Endometrial microvascular endothelial cells (primary cell): ENCODE results near the gene S1PR4. TPM values are rescaled to one million over a fixed set of nuclear protein-coding genes. Genes with fewer than 3 reads are reported as not detected.
"Not testable (repeated sequence)": the region's sequence is repeated elsewhere in the genome, so short reads cannot be mapped to it uniquely, and the experiment has no call there.

Experiments used
- in situ Hi-C: cut with HindIII; loops from 2 replicates; pipeline ENCODE4 v1.10.0; 2017; ENCODE audit warnings: low sequenced_read_pairs, low pct_unique_long_range_greater_than_20kb; ENCODE audit errors: inconsistent ontology term
- total RNA-seq: library from RNA; depleted of rRNA; stranded (reverse); fragments of >200 nt; gene quantifications from one replicate; pipeline ENCODE4 v1.2.3, GENCODE V29; 2015; ENCODE audit errors: inconsistent ontology term

The S1PR4 gene
- total RNA-seq, 1 donor from 2014 or later: 0.46 TPM

DNA sequence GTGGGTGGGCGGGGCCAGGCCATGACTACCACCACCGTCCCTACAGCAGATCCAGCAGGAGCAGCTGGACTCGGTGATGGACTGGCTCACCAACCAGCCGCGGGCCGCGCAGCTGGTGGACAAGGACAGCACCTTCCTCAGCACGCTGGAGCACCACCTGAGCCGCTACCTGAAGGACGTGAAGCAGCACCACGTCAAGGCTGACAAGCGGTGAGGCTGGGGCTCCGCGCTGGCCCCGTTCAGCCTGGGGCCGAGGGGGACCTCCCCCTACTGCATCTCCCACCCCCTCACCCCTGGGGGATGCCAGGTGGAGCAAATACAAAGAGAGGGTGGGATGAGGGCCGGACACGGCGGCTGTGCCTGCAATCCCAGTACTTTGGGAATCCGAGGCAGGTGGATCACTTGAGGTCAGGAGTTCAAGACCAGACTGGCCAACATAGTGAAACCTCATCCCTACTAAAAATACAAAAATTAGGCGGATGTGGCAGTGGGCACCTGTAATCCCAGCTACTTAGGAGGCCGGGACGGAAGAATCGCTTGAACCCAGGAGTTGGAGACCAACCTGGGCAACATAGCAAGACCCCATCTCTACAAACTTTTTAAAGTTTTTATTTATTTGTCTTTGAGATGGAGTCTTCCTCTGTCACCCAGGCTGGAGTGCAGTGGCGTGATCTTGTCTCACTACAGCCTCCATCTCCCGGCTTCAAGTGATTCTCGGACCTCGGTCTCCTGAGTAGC is 27.8 kb downstream of the S1PR4 start:
- in situ Hi-C loops: no loop called here

DNA sequence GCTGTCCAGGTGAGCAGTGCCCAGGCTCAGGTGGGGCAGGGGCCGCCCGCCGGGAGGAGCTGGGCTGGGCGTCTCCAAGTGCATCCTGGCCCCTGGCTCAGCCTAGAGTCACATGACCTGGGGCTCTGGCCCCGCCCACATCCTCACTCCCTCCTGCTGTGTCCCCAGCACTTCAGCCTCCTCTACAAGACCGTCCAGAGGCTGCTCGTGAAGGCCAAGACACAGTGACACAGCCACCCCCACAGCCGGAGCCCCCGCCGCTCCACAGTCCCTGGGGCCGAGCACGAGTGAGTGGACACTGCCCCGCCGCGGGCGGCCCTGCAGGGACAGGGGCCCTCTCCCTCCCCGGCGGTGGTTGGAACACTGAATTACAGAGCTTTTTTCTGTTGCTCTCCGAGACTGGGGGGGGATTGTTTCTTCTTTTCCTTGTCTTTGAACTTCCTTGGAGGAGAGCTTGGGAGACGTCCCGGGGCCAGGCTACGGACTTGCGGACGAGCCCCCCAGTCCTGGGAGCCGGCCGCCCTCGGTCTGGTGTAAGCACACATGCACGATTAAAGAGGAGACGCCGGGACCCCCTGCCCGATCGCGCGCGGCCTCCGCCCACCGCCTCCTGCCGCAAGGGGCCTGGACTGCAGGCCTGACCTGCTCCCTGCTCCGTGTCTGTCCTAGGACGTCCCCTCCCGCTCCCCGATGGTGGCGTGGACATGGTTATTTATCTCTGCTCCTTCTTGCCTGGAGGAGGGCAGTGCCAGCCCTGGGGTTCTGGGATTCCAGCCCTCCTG is 29.1 kb downstream of the S1PR4 start:
- in situ Hi-C loops: no loop called here

DNA sequence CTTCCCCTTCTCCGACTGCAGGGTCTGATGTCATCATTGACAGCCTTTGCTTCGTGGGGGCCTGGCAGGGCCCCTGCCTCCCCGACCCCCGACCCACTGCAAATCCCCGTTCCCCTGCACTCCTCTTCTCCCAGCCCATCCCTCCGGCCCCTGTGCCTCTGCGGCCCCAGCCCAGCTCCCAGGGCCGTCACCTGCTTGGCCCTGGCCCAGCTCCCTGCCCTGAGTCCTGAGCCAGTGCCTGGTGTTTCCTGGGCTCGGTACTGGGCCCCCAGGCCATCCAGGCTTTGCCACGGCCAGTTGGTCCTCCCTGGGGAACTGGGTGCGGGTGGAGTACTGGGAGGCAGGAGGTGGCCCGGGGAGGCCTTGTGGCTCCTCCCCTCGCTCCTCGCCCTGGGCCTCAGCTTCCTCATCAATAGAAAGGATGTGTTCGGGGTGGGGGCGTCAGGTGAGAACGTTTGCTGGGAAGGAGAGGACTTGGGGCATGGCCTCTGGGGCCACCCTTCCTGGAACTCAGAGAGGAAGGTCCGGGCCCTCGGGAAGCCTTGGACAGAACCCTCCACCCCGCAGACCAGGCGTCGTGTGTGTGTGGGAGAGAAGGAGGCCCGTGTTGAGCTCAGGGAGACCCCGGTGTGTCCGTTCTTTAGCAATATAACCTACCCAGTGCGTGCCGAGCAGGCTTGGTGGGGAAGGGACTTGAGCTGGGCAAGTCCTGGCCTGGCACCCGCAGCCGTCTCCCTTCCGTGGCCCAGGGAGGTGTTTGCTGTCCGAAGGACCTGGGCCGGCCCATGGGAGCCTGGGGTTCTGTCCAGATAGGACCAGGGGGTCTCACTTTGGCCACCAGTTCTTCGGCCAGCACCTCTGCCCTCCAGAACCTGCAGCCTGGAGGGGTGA is 30.0 kb downstream of the S1PR4 start:
- in situ Hi-C loops: no loop called here

DNA sequence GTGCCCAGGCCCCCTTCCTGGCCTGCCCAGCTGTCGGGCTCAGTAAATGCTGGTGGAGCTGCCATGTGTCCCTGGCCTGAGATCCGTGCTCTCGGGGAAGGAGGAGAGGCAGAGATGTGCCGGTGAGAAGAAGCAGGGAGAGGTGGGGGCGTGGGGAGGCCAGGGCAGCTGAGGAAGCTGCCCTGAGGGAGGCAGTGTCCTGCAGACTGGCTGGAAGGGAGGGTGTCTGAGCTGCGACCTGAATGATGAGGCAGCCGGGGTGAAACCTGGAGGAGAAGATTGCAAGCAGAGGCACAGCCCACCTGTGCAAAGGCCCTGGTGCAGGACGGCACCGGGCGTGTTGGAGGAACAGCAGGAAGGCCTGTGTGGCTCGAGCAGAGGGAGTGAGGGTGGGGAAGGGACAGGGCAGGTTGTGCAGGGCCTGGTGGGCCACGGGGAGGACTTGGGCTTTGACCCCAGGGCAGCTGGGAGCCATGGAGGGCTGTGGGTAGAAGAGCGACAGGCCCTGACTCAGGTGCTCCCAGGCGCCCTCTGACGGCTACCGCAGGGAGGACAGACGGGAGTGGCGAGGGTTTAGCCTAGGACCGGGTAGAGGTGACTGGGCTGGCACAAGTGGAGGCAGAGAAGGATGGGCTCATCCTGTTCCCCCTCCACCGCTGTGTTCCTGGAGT is 31.9 kb downstream of the S1PR4 start:
- in situ Hi-C loops: no loop called here

DNA sequence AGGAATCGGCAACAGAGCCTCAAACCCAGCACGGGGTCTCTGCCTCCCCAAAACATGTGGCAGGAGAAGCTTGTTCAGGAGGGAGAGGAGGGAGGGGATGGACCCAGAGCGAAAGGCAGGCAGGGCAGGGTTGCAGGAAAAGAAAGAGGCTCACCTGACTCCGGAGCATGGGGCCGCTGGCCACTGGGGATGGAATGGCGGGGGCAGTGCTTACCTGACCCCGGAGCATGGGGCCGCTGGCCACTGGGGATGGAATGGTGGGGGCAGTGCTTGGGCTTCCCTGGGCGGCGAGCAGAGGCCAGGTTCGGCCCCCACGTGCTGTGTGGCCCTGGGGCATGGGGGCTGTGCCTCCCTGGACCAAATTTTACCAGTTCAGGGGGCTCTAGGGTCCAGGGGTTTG is 32.6 kb downstream of the S1PR4 start:
- in situ Hi-C loops: no loop called here

DNA sequence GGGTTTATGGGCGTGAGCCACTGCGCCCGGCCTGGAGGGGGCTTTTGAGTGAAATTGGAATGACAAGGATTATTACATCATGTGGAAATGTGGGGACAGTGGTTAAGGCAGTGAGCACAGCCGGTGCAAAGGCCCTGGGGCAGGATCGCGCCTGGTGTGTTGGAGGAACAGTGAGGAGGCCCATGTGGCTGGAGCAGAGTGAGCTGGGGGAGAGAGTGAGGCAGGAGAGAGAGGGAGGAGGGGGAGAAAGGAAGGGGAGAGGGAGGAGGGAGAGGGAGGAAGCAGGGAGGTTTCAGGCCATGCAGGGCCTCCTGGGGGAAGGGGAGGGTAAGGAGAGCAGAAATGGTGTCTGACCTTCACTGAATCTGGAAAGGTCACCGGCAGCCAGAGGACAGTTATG is 34.6 kb downstream of the S1PR4 start:
- in situ Hi-C loops: no loop called here

DNA sequence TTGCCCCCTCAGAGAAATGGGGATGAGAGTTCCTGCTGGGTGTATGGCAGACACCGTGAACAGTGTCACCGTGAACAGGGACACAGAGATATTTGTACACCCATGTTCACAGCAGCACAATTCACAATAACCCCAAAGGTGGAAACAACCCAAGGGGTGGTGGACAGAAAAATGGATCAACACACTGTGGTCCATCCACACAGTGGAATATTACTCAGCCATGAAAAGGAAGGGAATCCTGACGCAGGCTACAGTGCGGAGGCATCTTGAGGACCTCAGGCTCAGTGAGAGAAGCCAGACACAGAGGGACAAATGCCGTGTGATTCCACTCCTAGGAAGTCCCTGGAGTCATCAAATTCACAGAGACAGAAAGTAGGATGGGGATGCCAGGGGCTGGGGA is 38.3 kb downstream of the S1PR4 start:
- in situ Hi-C loops: no loop called here

DNA sequence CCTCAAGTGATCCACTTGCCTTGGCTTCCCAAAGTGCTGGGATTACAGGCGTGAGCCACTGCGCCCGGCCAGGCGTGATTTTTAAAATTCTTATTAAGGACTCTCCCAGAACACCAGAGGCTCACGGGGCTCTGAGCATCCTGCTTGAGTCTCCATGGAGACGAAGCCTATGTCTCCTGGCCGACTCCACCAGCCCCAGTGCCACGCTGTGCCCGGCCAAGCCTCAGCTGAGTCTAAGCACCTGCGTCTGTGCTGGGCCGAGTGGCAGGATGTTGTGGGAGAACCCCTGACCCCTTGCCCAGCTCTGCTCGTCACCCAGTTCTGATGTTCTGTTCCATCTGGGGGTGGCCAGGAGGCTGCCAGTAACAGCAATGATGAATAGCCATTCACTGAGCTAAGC is 42.0 kb downstream of the S1PR4 start:
- in situ Hi-C loops: no loop called here

DNA sequence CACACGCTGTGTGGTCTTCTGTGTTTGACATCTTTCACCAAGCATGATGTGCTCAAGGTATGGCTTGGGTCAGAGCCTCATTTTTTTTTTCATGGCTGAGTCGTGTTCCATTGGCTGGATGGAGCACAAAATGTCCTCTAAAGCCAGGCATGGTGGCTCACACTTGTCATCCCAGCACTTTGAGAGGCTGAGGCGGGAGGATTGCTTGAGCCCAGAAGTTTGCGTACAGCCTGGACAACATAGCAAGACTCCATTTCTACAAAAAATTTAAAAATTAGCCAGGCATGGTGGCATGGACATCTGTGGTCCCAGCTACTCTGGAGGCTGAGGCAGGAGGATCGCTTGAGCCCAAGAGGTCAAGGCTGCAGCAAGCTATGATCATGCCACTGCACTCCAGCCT is 43.0 kb downstream of the S1PR4 start:
- in situ Hi-C loops: not testable (repeated sequence)

DNA sequence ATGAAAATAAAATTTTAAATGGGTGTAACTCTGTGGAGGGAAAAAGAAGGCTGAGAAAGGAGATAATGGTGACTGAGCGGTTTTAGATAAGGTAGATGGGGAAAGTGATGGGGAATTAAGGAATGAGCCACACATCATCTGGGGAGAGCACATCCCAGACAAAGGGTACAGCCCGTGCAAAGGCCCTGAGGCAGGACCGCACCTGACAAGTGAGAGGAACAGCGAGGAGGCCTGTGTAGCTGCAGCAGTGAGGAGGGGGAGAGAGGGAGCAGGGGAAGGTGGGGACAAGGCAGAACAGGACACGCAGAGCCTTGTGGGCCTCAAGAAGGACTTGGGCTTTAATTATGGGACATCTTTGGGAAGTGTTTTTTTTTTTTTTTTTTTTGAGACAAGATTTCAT is 44.1 kb downstream of the S1PR4 start:
- in situ Hi-C loops: no loop called here

DNA sequence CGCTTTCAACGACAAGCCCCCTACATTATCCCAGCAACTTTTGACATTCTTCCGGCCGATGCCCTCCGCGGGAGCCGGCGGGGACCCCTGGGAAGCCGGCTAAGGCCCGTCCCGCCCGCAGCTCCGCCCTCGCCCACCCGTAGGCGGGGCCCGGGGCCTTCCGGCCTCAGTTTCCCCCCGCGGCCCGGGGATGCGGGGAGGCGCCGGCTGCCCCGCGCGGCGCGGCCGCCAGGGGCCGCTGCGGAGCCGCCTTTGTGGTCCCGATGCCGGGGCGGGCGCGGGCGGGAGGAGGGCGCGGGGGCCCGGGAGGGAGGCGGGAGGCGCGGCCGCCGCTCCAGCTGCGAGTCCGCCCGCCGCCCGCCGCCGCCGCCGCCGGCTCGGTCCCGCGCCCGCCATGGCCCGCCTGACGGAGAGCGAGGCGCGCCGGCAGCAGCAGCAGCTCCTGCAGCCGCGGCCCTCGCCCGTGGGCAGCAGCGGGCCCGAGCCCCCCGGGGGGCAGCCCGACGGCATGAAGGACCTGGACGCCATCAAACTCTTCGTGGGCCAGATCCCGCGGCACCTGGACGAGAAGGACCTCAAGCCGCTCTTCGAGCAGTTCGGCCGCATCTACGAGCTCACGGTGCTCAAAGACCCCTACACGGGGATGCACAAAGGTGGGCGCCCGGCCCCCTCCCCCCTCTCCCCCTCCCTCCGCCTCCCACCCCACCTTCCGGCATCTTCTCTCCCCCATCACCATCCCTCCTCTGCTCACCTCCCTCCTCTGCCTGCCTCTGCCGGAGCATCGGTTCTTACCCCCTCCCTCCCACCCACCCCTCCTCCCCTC is 46.0 kb downstream of the S1PR4 start, which contains the start of gene CELF5:
Gene CELF5, plus strand, starts transcription at position 316 of the 823 bp plus-strand sequence. Its CDS starts 79 bp downstream, at position 395.
- in situ Hi-C loops: no loop called here

DNA sequence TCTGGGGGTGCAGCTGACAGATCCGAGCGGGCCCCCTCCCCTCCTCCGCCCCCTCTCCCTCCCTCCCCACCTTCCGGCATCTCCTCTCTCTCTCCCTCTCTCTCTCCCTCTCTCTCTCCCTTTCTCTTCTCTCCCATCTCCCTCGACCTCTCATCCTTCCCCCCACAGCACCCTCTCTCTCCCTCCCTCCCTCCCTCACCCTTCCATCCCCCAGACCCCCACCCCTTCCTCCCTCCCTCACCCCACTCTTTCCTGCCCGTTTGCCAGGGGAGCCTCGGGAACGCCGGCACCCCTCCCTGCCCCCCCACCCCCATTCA is 46.6 kb downstream of the S1PR4 start:
- in situ Hi-C loops: no loop called here

DNA sequence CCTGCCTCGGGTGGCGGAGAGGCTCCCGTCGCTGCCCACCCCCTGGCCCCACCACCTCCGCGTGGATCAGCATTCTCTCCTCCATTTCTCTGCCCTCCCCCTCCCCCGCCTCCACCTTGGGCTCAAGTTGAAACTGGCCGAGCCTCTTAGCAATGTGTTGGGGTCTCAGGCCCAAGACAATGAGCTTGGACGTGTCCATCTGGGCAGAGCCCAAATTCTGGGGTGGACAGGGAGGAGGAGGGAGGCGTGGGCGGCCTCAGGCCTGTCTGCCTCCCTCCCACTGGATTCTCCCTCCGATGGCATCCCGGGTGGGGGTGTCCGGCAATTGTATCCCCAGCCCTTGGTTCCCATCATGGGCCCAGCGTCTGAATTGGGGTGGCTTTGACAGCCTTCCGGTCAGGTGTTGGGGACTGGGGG is 47.1 kb downstream of the S1PR4 start:
- in situ Hi-C loops: no loop called here

DNA sequence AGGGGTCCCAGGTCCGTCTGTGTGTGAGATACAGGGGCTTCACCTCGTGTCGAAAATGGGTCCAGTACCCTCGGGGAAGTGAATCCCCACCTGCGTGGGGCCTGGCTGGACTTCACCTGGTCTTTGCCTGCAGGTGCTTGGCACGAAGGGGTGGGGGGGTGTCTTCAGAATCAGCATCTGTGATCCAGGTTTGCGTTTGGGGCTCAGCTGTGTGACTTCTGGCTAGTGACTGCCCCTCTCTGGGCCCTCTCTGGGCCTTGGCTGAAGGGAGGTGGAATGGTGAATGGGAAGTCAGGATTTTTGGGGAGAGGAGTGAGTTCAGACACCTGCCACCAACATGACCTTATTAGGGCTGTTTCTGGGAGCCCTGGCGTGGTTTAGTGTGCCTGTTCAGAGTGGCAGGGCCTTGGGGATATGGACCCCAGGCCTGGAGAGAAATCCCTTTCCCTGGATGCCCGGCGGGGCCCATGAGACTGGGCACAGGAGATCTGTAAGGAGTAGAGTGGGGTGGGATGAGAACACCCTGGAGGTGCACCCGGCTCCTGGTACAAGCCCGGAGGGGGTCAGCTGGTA is 48.6 kb downstream of the S1PR4 start:
- in situ Hi-C loops: no loop called here

DNA sequence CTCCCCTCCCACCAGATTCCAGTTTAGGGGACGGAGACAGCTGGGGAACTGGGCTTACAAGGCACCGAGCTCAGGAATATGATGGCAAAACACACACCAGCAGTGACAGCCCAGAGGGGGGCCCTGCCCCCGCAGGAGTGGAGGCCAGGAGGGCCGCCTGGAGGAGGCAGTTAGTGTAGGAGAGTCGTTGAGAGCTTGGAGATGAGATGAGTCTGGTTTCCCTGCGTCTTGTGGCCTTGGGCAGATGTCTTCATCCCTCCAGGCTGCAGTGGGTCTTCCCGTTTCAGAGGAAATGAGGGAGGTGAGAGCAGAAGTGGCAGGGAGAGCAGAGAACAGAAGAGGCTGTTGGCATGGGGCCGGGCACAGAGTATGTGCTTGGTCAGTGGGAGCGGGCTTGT is 50.8 kb downstream of the S1PR4 start:
- in situ Hi-C loops: no loop called here
